DMS153 (cell line): ENCODE results near the gene RPL27A.

Experiments used
- DNase-seq: peaks from one replicate; lab custom pipeline; 2025; lab: John Stamatoyannopoulos, UW

RPL27A gene

GRCh38 chr11:8701891-8702597, 19.5 kb downstream of the RPL27A start:
- no peak for DNase-seq

GRCh38 chr11:8702598-8702915, 20.0 kb downstream of the RPL27A start:
- no peak for DNase-seq

- no peak for DNase-seq
Measured at GRCh38 chr11:8704136-8704535, 21.5 kb downstream of the RPL27A start.

GRCh38 chr11:8705146-8705545, 22.6 kb downstream of the RPL27A start:
- DNase-seq = no peak

GRCh38 chr11:8706673-8707432, 24.3 kb downstream of the RPL27A start:
- DNase-seq = no peak

GRCh38 chr11:8707541-8708191, 25.1 kb downstream of the RPL27A start:
- DNase-seq = no peak

GRCh38 chr11:8709002-8709672, 26.5 kb downstream of the RPL27A start:
- DNase-seq = no peak

- no peak for DNase-seq
Measured at GRCh38 chr11:8709777-8710176, 27.2 kb downstream of the RPL27A start.

GRCh38 chr11:8711895-8712442, 29.4 kb downstream of the RPL27A start:
- DNase-seq = no peak

GRCh38 chr11:8712506-8712905, 29.9 kb downstream of the RPL27A start:
- DNase-seq = no peak

- no peak for DNase-seq
Measured at GRCh38 chr11:8713760-8714454, 31.3 kb downstream of the RPL27A start.

GRCh38 chr11:8714622-8715225, 32.1 kb downstream of the RPL27A start:
- DNase-seq = no peak

- DNase-seq = no peak
Measured at GRCh38 chr11:8715501-8715900, 32.9 kb downstream of the RPL27A start.

GRCh38 chr11:8717544-8717875, 34.9 kb downstream of the RPL27A start:
- DNase-seq = no peak

- DNase-seq = no peak
Measured at GRCh38 chr11:8717876-8718753, 35.5 kb downstream of the RPL27A start.

- DNase-seq = no peak
Measured at GRCh38 chr11:8719211-8719649, 36.6 kb downstream of the RPL27A start.

GRCh38 chr11:8719721-8720120, 37.1 kb downstream of the RPL27A start:
- DNase-seq = no peak

- DNase-seq = peak; percentile 11
Measured at GRCh38 chr11:8720352-8720751, 37.8 kb downstream of the RPL27A start.

- peak; percentile 77 for DNase-seq
Measured at GRCh38 chr11:8720868-8721608, 38.4 kb downstream of the RPL27A start.
